Measurements from ENCODE around the gene DNAJC1.

Gene DNAJC1

DNA sequence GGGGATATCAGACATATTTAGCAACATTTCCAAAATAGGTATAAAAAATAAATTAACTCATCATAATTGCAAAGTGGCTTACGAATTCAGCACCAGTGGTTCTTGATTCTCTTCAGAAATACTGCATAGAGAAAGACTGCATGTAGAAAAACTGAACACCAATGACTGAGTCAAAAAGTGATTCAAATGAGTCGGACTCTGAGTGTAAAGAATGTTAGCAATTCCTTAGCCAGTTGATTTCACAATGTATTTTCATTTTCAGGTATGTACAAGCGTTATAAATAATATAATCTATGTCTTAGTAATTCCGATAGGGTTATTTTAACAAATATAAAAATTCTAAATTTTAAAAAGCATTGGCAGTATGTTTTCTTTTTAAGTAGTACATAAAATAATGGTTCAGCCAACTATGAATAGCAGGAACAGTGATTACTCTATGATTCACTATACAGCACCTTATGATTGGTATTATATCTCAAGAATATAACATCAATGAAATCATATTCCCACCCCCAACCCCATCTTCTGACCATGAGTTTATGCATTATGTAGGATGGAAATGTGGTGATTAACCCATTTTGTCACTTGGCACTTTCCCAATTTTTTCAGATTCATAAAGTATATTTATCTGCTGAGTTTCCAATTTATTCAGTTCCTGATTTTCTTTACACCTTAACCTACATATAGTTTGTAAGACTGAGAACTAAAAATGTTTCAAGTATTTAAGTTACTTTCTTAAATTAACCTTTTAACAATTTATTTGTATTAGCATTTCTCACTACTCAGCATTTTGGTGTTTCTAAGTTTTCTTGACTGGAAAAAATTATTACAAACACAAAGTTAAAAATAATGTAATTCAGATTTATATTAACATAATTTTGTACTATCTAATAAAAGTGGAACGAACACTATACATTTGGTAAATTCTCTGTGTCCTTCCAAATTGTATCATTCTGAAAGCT is 33.9 kb downstream of the DNAJC1 start:
- in situ Hi-C loops (cut with MboI; ENCODE audit: low sequenced_read_pairs), result loop anchor here (25.0 kb wide), 1 partner anchor 482 kb away; no protein-coding TSS in a partner anchor

GRCh38 chr10:21964983-21965665 is 38.4 kb downstream of the DNAJC1 start:
- in situ Hi-C loops (cut with MboI; ENCODE audit: low sequenced_read_pairs), result loop anchor here (25.0 kb wide), 1 partner anchor 478 kb away; no protein-coding TSS in a partner anchor

DNA sequence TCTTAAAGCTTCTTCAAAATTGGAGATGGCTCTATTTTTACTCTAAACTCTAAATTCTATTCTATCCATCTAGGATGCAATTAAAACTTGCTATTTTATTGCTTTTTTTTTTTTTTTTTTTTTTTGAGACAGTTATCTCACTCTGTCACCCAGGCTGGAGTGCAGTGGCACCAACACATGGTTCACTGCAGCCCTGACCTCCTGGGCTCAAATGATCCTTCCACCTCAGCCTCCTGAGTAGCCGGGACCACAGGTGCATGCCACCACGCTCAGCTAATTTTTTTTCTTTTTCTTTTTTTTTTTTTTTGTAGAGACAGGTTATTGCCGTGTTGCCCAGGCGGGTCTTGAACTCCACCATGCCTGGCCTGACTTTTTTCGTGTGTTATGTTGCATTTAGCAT is 41.2 kb downstream of the DNAJC1 start:
- in situ Hi-C loops (cut with MboI; ENCODE audit: low sequenced_read_pairs), result loop anchor here (25.0 kb wide), 1 partner anchor 475 kb away; no protein-coding TSS in a partner anchor

DNA sequence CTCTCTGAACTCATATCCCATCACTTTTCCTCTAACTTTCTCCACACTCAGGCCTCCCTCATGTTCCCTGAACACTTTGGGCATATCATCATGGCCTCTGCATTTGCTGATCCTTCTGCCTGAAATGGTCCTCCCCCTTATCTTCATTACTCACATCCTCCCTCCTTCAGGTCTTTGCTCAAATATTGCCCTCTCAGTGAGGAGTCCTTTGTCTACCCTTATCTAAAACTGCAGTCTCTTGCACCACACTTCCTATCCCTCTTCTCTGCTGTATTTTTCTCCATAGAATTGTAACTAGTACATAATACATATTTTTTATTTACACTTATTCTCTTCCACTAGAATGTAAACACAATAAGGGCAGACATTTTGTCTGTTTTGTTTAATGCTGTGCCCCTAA is 41.7 kb downstream of the DNAJC1 start:
- in situ Hi-C loops (cut with MboI; ENCODE audit: low sequenced_read_pairs), result loop anchor here (25.0 kb wide), 1 partner anchor 475 kb away; no protein-coding TSS in a partner anchor

GRCh38 chr10:21959998-21960397 is 43.5 kb downstream of the DNAJC1 start:
- in situ Hi-C loops (cut with MboI; ENCODE audit: low sequenced_read_pairs), result loop anchor here (25.0 kb wide), 1 partner anchor 473 kb away; no protein-coding TSS in a partner anchor

- in situ Hi-C loops (cut with MboI; ENCODE audit: low sequenced_read_pairs), result loop anchor here (25.0 kb wide), 1 partner anchor 467 kb away; no protein-coding TSS in a partner anchor
Measured at GRCh38 chr10:21954690-21955089, 48.8 kb downstream of the DNAJC1 start.

DNA sequence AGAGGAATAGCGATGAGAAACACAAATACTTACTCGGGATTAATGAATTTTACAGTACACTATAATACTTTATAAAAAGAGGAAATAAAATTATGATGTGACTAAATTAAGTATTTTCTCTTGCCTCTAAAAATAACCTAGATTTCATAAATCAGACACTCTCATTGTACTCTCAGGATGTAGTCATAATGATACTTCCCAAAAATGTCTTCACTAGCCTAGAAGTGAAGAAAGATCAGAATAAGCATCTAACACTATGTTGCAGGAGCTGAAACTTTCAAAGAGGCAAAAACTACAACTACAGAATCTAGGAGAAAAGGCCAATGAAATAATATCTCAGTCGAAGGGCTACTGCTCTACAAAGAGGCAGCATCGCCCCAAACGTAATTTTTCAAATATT is 49.4 kb downstream of the DNAJC1 start:
- in situ Hi-C loops (cut with MboI; ENCODE audit: low sequenced_read_pairs), result loop anchor here (25.0 kb wide), 1 partner anchor 467 kb away; no protein-coding TSS in a partner anchor

- in situ Hi-C loops (cut with MboI; ENCODE audit: low sequenced_read_pairs), result loop anchor here (25.0 kb wide), 1 partner anchor 466 kb away; no protein-coding TSS in a partner anchor
Measured at GRCh38 chr10:21953585-21954057, 49.9 kb downstream of the DNAJC1 start.

DNA sequence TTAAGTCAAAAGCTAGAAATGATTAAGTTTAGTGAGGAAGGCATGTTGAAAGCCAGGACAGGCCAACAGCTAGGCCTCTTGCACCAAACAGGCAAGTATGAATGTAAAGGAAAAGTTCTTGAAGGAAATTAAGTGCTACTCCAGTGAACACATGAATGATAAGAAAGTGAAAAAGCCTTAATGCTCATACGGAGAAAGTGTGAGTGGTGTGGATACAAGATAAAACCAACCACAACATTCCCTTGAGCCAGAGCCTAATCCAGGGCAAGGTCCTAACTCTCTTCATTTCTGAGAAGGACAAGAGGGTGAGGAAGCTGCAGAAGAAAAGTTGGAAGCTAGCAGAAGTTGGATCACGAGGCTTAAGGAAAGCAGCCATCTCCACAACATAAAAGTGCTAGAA is 53.0 kb downstream of the DNAJC1 start:
- in situ Hi-C loops (cut with MboI; ENCODE audit: low sequenced_read_pairs), result loop anchor here (25.0 kb wide), 1 partner anchor 463 kb away; no protein-coding TSS in a partner anchor

DNA sequence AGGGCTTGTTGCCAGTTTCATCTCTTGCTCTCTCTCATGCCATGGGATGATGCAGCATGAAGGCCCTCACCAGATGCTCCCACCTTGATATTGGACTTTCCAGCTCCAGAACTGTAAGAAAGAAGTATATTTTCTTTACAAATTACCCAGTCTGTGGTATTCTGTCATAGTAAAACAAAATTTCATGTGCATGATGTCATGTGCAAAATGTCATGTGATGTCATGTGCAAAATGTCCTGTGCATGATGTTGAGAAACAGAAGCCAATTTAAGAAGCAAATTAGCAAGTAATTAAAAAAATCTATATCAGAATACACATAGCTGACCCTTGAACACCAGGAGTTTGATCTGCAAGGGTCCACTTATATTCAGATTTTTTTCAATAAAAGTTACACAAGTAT is 56.6 kb downstream of the DNAJC1 start:
- in situ Hi-C loops (cut with MboI; ENCODE audit: low sequenced_read_pairs), result loop anchor here (25.0 kb wide), 1 partner anchor 660 kb away; no protein-coding TSS in a partner anchor

DNA sequence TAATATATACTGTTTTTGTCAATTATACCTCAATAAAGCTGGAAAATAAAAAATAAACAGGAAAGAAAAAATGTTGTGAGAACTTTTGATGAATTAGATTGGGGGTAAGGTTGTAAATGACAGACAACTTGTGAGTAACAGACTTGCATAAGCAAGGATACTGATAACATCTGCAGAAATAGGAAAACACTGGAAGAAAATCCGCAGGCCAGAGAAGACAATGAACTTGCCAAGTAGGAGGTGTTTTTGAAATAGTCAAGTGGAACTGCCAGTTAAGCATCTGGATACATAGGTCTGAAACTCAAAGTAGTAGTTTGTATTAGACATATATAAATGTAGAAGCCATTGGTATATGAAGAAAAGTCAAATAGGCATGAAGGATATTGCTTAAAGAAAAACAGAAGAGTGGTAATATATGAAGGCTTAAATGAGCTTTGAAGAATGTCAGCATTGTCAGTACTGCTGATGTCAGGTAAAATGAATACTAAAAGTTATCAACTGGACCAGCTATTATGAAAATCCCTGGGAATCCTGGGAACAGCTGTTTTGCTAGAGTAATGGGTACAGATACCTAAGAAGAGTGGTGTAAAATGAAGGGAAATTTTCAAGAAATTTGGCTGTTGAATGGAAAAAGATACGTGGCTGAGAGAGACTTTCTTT is 58.7 kb downstream of the DNAJC1 start:
- in situ Hi-C loops (cut with MboI; ENCODE audit: low sequenced_read_pairs), result loop anchor here (25.0 kb wide), 1 partner anchor 658 kb away; no protein-coding TSS in a partner anchor

GRCh38 chr10:21943633-21944265 is 59.8 kb downstream of the DNAJC1 start:
- in situ Hi-C loops (cut with MboI; ENCODE audit: low sequenced_read_pairs), result loop anchor here (25.0 kb wide), 1 partner anchor 656 kb away; no protein-coding TSS in a partner anchor

- in situ Hi-C loops (cut with MboI; ENCODE audit: low sequenced_read_pairs), result loop anchor here (25.0 kb wide), 1 partner anchor 648 kb away; no protein-coding TSS in a partner anchor
Measured at GRCh38 chr10:21935439-21936023, 68.0 kb downstream of the DNAJC1 start.

DNA sequence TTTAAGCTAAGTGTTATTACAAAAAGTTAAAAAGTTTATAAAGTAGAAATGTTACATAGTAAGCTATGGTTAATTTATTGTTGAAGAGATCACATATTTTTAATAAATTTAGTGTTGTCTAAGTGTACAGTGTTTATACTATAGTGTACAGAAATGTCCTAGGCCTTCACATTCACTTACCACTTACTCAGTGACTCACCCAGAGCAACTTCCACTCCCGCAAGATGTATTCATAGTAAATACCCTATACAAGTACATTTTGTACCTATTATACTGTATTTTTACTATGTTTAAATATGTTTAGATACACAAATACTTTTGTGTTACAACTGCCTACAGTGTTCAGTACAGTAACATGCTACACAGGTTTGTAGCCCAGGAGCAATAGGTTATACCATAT is 69.2 kb downstream of the DNAJC1 start:
- in situ Hi-C loops (cut with MboI; ENCODE audit: low sequenced_read_pairs), result loop anchor here (25.0 kb wide), 1 partner anchor 647 kb away; no protein-coding TSS in a partner anchor

DNA sequence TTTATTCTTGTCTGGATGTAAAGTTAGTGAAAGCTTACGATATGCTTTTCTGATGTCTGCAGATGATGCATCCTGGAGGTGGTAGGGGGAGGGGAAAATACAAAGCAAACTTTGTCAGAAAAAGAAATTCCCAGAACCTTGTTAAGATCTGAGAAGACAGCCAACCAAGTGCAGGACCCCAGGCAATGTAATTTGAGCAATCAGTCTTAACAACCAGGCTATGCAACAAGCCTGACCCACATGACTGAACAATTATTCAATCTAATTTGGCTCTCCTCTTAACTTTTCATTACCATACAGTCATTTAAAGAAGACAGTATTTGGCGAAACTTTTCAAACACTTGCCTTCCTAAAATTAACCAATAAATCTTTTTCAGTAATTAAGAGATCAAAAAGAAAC is 74.5 kb downstream of the DNAJC1 start:
- in situ Hi-C loops (cut with MboI; ENCODE audit: low sequenced_read_pairs), result loop anchor here (25.0 kb wide), 1 partner anchor 642 kb away; no protein-coding TSS in a partner anchor

DNA sequence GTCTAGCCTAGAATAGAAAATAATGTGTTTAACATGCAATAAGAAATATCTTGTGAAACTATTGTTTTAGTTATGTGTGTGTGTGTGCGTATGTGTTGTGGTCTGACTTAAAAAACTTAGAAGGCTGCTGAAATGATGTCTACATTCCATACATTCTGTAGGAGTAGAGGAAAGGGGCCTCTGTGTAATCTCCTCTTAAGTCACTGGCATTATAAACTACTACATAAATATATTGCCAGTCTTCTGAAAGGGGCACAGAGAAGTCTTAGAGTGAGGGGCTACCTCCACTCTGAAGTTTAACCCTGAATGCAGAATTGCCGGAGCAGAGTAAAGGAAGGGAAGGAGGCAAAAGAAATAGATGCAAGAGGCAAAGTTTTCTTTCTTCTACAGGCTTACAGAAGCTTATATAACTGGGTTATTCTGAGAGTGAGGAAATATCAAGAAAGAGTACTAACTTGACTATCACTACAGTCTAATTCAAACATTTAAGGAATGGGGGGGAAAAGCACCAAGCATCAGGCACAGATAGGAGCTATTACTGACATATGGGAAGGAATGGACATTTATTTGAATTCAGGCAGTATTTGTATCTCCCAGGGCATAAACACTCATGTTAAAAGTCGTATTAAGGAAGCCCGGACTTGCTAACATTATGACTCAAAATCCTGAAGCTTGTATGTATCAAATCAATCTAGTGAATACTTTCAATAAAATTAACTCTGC is 75.7 kb downstream of the DNAJC1 start:
- in situ Hi-C loops (cut with MboI; ENCODE audit: low sequenced_read_pairs), result loop anchor here (25.0 kb wide), 1 partner anchor 640 kb away; no protein-coding TSS in a partner anchor

- in situ Hi-C loops (cut with MboI; ENCODE audit: low sequenced_read_pairs), result loop anchor here (25.0 kb wide), 1 partner anchor 640 kb away; no protein-coding TSS in a partner anchor
Measured at GRCh38 chr10:21926949-21927348, 76.6 kb downstream of the DNAJC1 start.

- in situ Hi-C loops (cut with MboI; ENCODE audit: low sequenced_read_pairs), result loop anchor here (25.0 kb wide), 1 partner anchor 639 kb away; no protein-coding TSS in a partner anchor
Measured at GRCh38 chr10:21926358-21926925, 77.1 kb downstream of the DNAJC1 start.
